ENCODE measurements around the gene HJV. TPM values are rescaled to one million over a fixed set of nuclear protein-coding genes. Genes with fewer than 3 reads are reported as not detected.

HJV gene
- total and polyA plus RNA-seq, 2 of the 13 experiments (the other 11 are each of a cell fraction or from before 2014, with no cell fraction given): 0.18 TPM; not detected in 1

GRCh38 chr1:146036965-146037646 lies 15.6 kb upstream of the HJV start (continued):
- TF ChIP-seq GABPA (IDR thresholded peaks at IDR 0.05; ENCODE audit: low read depth, low read length): no peak
- peak; percentile 45 for TF ChIP-seq GABPA (CRISPR knock-in tag; IDR thresholded peaks at IDR 0.05; ENCODE audit: low read depth)
- no peak for TF ChIP-seq TBL1XR1 (IDR thresholded peaks at IDR 0.05; ENCODE audit: borderline replicate concordance, low read length, partially characterized antibody)
- 0 out of 2 replicates have a peak, but pooled peaks have one; percentile 12 for TF ChIP-seq ZNF574 (CRISPR knock-in tag; IDR thresholded peaks at IDR 0.05)
- TF ChIP-seq, protein P1, sequence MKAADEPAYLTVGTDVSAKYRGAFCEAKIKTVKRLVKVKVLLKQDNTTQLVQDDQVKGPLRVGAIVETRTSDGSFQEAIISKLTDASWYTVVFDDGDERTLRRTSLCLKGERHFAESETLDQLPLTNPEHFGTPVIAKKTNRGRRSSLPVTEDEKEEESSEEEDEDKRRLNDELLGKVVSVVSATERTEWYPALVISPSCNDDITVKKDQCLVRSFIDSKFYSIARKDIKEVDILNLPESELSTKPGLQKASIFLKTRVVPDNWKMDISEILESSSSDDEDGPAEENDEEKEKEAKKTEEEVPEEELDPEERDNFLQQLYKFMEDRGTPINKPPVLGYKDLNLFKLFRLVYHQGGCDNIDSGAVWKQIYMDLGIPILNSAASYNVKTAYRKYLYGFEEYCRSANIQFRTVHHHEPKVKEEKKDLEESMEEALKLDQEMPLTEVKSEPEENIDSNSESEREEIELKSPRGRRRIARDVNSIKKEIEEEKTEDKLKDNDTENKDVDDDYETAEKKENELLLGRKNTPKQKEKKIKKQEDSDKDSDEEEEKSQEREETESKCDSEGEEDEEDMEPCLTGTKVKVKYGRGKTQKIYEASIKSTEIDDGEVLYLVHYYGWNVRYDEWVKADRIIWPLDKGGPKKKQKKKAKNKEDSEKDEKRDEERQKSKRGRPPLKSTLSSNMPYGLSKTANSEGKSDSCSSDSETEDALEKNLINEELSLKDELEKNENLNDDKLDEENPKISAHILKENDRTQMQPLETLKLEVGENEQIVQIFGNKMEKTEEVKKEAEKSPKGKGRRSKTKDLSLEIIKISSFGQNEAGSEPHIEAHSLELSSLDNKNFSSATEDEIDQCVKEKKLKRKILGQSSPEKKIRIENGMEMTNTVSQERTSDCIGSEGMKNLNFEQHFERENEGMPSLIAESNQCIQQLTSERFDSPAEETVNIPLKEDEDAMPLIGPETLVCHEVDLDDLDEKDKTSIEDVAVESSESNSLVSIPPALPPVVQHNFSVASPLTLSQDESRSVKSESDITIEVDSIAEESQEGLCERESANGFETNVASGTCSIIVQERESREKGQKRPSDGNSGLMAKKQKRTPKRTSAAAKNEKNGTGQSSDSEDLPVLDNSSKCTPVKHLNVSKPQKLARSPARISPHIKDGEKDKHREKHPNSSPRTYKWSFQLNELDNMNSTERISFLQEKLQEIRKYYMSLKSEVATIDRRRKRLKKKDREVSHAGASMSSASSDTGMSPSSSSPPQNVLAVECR (CRISPR knock-in tag; IDR thresholded peaks at IDR 0.05; ENCODE audit: borderline replicate concordance): no peak; the same call in 1 of the 2 replicates
- no peak for TF ChIP-seq ZNF7 (CRISPR knock-in tag; IDR thresholded peaks at IDR 0.05)
- TF ChIP-seq, protein P2, sequence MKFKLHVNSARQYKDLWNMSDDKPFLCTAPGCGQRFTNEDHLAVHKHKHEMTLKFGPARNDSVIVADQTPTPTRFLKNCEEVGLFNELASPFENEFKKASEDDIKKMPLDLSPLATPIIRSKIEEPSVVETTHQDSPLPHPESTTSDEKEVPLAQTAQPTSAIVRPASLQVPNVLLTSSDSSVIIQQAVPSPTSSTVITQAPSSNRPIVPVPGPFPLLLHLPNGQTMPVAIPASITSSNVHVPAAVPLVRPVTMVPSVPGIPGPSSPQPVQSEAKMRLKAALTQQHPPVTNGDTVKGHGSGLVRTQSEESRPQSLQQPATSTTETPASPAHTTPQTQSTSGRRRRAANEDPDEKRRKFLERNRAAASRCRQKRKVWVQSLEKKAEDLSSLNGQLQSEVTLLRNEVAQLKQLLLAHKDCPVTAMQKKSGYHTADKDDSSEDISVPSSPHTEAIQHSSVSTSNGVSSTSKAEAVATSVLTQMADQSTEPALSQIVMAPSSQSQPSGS (CRISPR knock-in tag; IDR thresholded peaks at IDR 0.05): peak; percentile 54; the same call in 1 of the 2 replicates
- peak; percentile 37; the same call in 1 of the 2 replicates for TF ChIP-seq ZNF580 (CRISPR knock-in tag; IDR thresholded peaks at IDR 0.05; ENCODE audit: borderline replicate concordance, low read depth)
- no peak for TF ChIP-seq ZNF552 (CRISPR knock-in tag; IDR thresholded peaks at IDR 0.05; ENCODE audit: borderline replicate concordance)
- TF ChIP-seq HOXA9 (CRISPR knock-in tag; IDR thresholded peaks at IDR 0.05; ENCODE audit: borderline replicate concordance): no peak
- TF ChIP-seq ZNF337 (CRISPR knock-in tag; IDR thresholded peaks at IDR 0.05; ENCODE audit: borderline replicate concordance, low read depth): no peak
- TF ChIP-seq SP5 (CRISPR knock-in tag; IDR thresholded peaks at IDR 0.05; ENCODE audit: borderline replicate concordance, low read depth): no peak
- TF ChIP-seq BORCS8-MEF2B (CRISPR knock-in tag; IDR thresholded peaks at IDR 0.05): 0 out of 2 replicates have a peak, but pooled peaks have one; percentile 16
- no peak for TF ChIP-seq NFATC3 (CRISPR knock-in tag; IDR thresholded peaks at IDR 0.05)
- no peak for TF ChIP-seq ZNF251 (CRISPR knock-in tag; IDR thresholded peaks at IDR 0.05)
- TF ChIP-seq YEATS2 (CRISPR knock-in tag; IDR thresholded peaks at IDR 0.05; ENCODE audit: borderline replicate concordance): no peak
- TF ChIP-seq ISX (CRISPR knock-in tag; conservative IDR thresholded peaks at IDR 0.05): no peak
